HepG2 (cell line): Measurements from ENCODE around the gene LSMEM2. TPM values are rescaled to one million over a fixed set of nuclear protein-coding genes. Genes with fewer than 3 reads are reported as not detected.

ENCODE experiments used
- ATAC-seq: fragments of 200-7000 bp; cut with Tn5 transposase; 3 replicates; pipeline ENCODE4 v1.9.1; 2020; ENCODE audit warnings: mild to moderate bottlenecking, moderate library complexity
- BruUV-seq: library from RNA; stranded (reverse); fragments of 400-500 nt; replicated peaks from 2 replicates; lab custom pipeline; 2021; lab: Mats Ljungman, UMichigan
- CTCF ChIA-PET: fragments of 300-600 bp; formaldehyde crosslinking; extraction: SDS; loops from one replicate; lab custom pipeline; 2021; ENCODE audit warnings: low total read pairs, inconsistent platforms, low intra/inter-chr PET ratio; lab: Yijun Ruan, JAX
- POLR2A ChIA-PET: fragments of 350-600 bp; sonication (Branson Sonifier 250); formaldehyde crosslinking; loops from one replicate; lab custom pipeline; 2020; ENCODE audit warnings: antibody characterized with exemption, inconsistent platforms; lab: Yijun Ruan, JAX
- DNase-seq: peaks from one replicate; pipeline ENCODE4 v3.0.0-alpha.2; 2015; ENCODE audit warnings: low spot score
- FAIRE-seq: peaks from 3 replicates; lab custom pipeline; 2011; peaks lifted over from hg19 to GRCh38; lab: Jason Lieb, UNC
- H2AFZ ChIP-seq: one replicate; pipeline ENCODE4 v1.6.1; 2011; ENCODE audit warnings: low read length, inconsistent platforms
- H3K27ac ChIP-seq: fragments of 300-600 bp; 3 replicates; pipeline ENCODE4 v1.8.0; 2011; ENCODE audit warnings: mixed run types, mild to moderate bottlenecking, mixed read lengths, low read length, inconsistent platforms; ENCODE audit not compliant: insufficient read depth; ENCODE audit errors: extremely low read length
- H3K27me3 ChIP-seq, 2 experiments: fragments of 200-600 bp in 1 of 2; 2 replicates in 1 of 2; 3 replicates in 1 of 2; pipeline versions ENCODE4 v1.6.0 to v1.8.0; 2011; ENCODE audit warnings: low read length in 2 of 2, mild to moderate bottlenecking in 2 of 2, moderate library complexity in 2 of 2, inconsistent platforms in 1 of 2; ENCODE audit not compliant: insufficient read depth in 2 of 2, control insufficient read depth in 1 of 2
- H3K36me3 ChIP-seq, 2 experiments: fragments of 200-600 bp in 1 of 2; replicated peaks in 1 of 2; 2 replicates in 1 of 2; 3 replicates in 1 of 2; pipeline versions ENCODE4 v1.5.1 to v1.8.0; 2011; ENCODE audit warnings: low read length in 2 of 2, inconsistent platforms in 1 of 2; ENCODE audit not compliant: insufficient read depth in 2 of 2, control insufficient read depth in 1 of 2
- H3K4me1 ChIP-seq: 2 replicates; pipeline ENCODE4 v1.5.1; 2012; ENCODE audit warnings: low read length, inconsistent platforms; ENCODE audit not compliant: insufficient read depth
- H3K4me2 ChIP-seq: 2 replicates; pipeline ENCODE4 v1.6.0; 2011; ENCODE audit warnings: low read depth, low read length, inconsistent platforms
- H3K4me3 ChIP-seq, 3 experiments: fragments of 200-600 bp in 1 of 3; sonication (generic), shearing (Covaris generic) in 1 of 3; replicated peaks in 1 of 3; 2 replicates each; pipeline ENCODE4 v1.5.1; 2011 to 2016; ENCODE audit warnings: low read length in 3 of 3, inconsistent platforms in 2 of 3, low read depth in 2 of 3, mild to moderate bottlenecking in 2 of 3, control low read depth in 1 of 3, mixed read lengths in 1 of 3; ENCODE audit not compliant: insufficient read depth in 1 of 3
- H3K79me2 ChIP-seq: one replicate; pipeline ENCODE4 v1.6.1; 2011; ENCODE audit warnings: low read length, inconsistent platforms; ENCODE audit not compliant: insufficient read depth
- H3K9ac ChIP-seq: 2 replicates; pipeline ENCODE4 v1.6.0; 2011; ENCODE audit warnings: mild to moderate bottlenecking, low read depth, low read length, inconsistent platforms; ENCODE audit not compliant: insufficient read depth
- H3K9me3 ChIP-seq: 2 replicates; pipeline ENCODE4 v1.5.1; 2012; ENCODE audit warnings: mild to moderate bottlenecking, low read length
- H4K20me1 ChIP-seq: 2 replicates; pipeline ENCODE4 v1.6.0; 2011; ENCODE audit warnings: inconsistent platforms, mild to moderate bottlenecking, low read length, moderate library complexity; ENCODE audit not compliant: insufficient read depth
- PHF5A ChIP-seq: IDR thresholded peaks from one replicate; pipeline ENCODE4 v1.6.1; 2018; ENCODE audit warnings: low read depth, missing genetic modification reagents; ENCODE audit not compliant: unreplicated experiment
- RBM22 ChIP-seq: fragments of 200-400 bp; formaldehyde crosslinking; optimal IDR thresholded peaks from 2 replicates; pipeline ENCODE3; 2017; ENCODE audit warnings: mild to moderate bottlenecking, low read length, moderate library complexity
- RFX5 ChIP-seq: IDR thresholded peaks from 2 replicates; pipeline ENCODE4 v1.6.1; 2011; ENCODE audit warnings: low read depth, low read length, improper control_type of control experiment
- SALL2 ChIP-seq: sonication (generic); formaldehyde crosslinking; IDR thresholded peaks from 2 replicates; pipeline ENCODE4 v1.8.1; 2023; ENCODE audit warnings: mild to moderate bottlenecking, missing genetic modification reagents, inconsistent platforms
- ZBTB4 ChIP-seq: sonication (generic); formaldehyde crosslinking; IDR thresholded peaks from 2 replicates; pipeline ENCODE4 v1.4.0; 2020; ENCODE audit warnings: missing genetic modification reagents, mild to moderate bottlenecking, borderline replicate concordance
- ZFX ChIP-seq: sonication (generic); formaldehyde crosslinking; IDR thresholded peaks from 2 replicates; pipeline ENCODE4 v1.4.0; 2020; ENCODE audit warnings: mild to moderate bottlenecking, low read depth, missing genetic modification reagents, moderate library complexity
- WGBS: methylation state at CpG from one replicate; pipeline ENCODE4 v1.1.6; 2017; ENCODE audit warnings: low lambda C conversion rate; 5-methylcytosine and 5-hydroxymethylcytosine counted together
- in situ Hi-C: cut with HindIII; loops from 2 replicates; pipeline ENCODE4 v1.10.0; 2017; ENCODE audit warnings: low pct_unique_long_range_greater_than_20kb; ENCODE audit not compliant: extremely low pct_ligation_motif_present
- intact Hi-C: fragments of 100-400 bp; cut with micrococcal nuclease; formaldehyde crosslinking; loops from one replicate; pipeline ENCODE4 v1.10.0; 2022; ENCODE audit not compliant: unreplicated experiment
- polyA plus RNA-seq, 8 experiments: library from polyadenylated mRNA; depleted of rRNA in 3 of 8; stranded (reverse) in 7 of 8; unstranded in 1 of 8; fragments of >200 nt; fragmentation: Illumina TruSeq in 4 of 8; extraction: Trizol in 4 of 8; gene quantifications; 2 replicates each; pipeline versions ENCODE4 v1.2.1 to v1.2.3, GENCODE V29; 2011 to 2016; ENCODE audit warnings: low read depth in 4 of 8, missing spikeins in 1 of 8, mixed read lengths in 1 of 8; ENCODE audit not compliant: insufficient read depth in 1 of 8
- total RNA-seq, 5 experiments: library from RNA; depleted of rRNA; stranded (reverse); fragments of >200 nt; fragmentation: Illumina TruSeq; extraction: Trizol; gene quantifications; 2 replicates each; pipeline ENCODE4 v1.2.3, GENCODE V29; 2016; ENCODE audit warnings: low read depth in 1 of 5
- TF ChIP-seq, protein P1 (sequence below): sonication (generic); formaldehyde crosslinking; IDR thresholded peaks from 2 replicates; pipeline ENCODE4 v1.5.0; 2020; ENCODE audit warnings: missing genetic modification reagents

LSMEM2 gene
- total and polyA plus RNA-seq, 2 of the 13 experiments (the other 11 are each of a cell fraction or from before 2014, with no cell fraction given), result 0.07 to 0.41 TPM

GRCh38 chr3:50262778-50263177, 16.1 kb upstream of the LSMEM2 start:
- DNase-seq (no peak), ATAC-seq (no peak), FAIRE-seq (no peak)
- H2AFZ ChIP-seq, result no peak overlapping the region
- peak overlapping the region; percentile 29; the same call in 1 of the 2 replicates for H3K4me2 ChIP-seq
- H3K4me1 ChIP-seq, result peaks cover 84% of the 10 kb centered on the region
- H3K27me3 ChIP-seq, result no peaks in the 10 kb centered on the region
- TF ChIP-seq RFX5 (no peak), ZBTB4 (CRISPR knock-in tag) (no peak), PHF5A (CRISPR knock-in tag) (no peak), SALL2 (no peak), ZFX (CRISPR knock-in tag) (peak; percentile 7; the same call in 1 of the 2 replicates), RBM22 (no peak)
- TF ChIP-seq, protein P1, sequence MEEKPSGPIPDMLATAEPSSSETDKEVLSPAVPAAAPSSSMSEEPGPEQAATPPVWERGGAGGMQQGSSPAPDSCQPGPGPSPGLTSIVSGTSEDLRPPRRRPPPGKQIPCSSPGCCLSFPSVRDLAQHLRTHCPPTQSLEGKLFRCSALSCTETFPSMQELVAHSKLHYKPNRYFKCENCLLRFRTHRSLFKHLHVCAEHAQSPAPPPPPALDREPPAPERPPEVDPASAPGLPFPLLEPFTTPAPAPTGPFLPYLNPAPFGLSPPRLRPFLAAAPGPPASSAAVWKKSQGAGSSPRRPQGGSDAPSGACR (CRISPR knock-in tag), result no peak
- ChIA-PET POLR2A (interaction anchor here (0.7 to 8.0 kb wide), 13 partner anchors 8 to 67 kb away, joined by 3 to 155 read pairs (median 16); partner anchors contain the start of genes GNAI2, HYAL1, HYAL2 and HYAL3), CTCF (no interaction called here)
- H3K9me3 ChIP-seq, result no peaks in the 10 kb centered on the region
- in situ Hi-C loops, result loop anchor here (5.0 kb wide), 1 partner anchor 60 kb away; the partner anchor contains the start of gene HYAL2
- intact Hi-C loops, result loop anchor here (5.0 kb wide), 1 partner anchor 40 kb away; the partner anchor contains the start of gene HYAL1
- H3K36me3 ChIP-seq, result peaks cover 3 to 8% of the 10 kb centered on the region in 2 experiments; a peak in 2 of 5 replicates
- WGBS, result 82% methylated on average over 7 of the region's 7 CpGs
- BruUV-seq, result no TSS peak
- H4K20me1 ChIP-seq, result no peaks in the 10 kb centered on the region
- 0 out of 6 replicates have a peak overlapping the region, but pooled peaks of 1 of the 3 experiments have one; percentile 11 for H3K4me3 ChIP-seq
- H3K27ac ChIP-seq, result peak overlapping the region; percentile 96
- peaks cover 12% of the 10 kb centered on the region for H3K79me2 ChIP-seq
- peak overlapping the region; percentile 79 for H3K9ac ChIP-seq
